Ovary (tissue), 3 donors: ENCODE measurements around the gene TADA2B.
"Not testable (repeated sequence)": the region's sequence is repeated elsewhere in the genome, so short reads cannot be mapped to it uniquely, and the experiment has no call there.

Experiments
- EP300 ChIP-seq: sonication (generic); formaldehyde crosslinking; IDR thresholded peaks from one replicate; pipeline ENCODE4 v1.6.1; 2017; ENCODE audit warnings: antibody characterized with exemption
- POLR2A ChIP-seq: fragments of 450-650 bp; IDR thresholded peaks from one replicate; pipeline ENCODE4 v1.6.1; 2017; ENCODE audit warnings: antibody characterized with exemption, mild to moderate bottlenecking, moderate library complexity
- TF ChIP-seq, protein P1 (sequence below), 3 donors: fragments of 450-650 bp in 2 of 3; fragments of 200-600 bp in 1 of 3; IDR thresholded peaks; one replicate each; pipeline versions ENCODE4 v1.5.1 to v1.8.0; 2016 to 2022; ENCODE audit warnings: antibody characterized with exemption in 3 of 3, mild to moderate bottlenecking in 1 of 3
- donor health status: DM: no; HTN: no; CAD: no.

DNA sequence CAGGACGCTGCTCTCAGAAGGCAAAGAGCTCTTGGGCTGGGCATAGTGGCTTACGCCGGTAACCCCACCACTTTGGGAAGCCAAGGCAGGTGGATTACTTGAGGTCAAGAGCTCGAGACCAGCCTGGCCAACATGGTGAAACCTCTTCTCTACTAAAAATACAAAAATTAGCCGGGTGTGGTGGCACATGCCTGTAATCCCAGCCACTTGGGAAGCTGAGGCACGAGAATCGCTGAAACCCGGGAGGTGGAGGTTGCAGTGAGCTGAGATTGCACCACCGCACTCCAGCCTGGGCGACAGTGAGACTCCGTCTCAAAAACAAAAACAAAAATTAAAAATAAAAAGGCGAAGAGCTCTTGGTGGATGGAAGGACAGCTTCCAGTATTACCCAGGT lies 59.3 kb downstream of the TADA2B start:
- TF ChIP-seq, protein P1, sequence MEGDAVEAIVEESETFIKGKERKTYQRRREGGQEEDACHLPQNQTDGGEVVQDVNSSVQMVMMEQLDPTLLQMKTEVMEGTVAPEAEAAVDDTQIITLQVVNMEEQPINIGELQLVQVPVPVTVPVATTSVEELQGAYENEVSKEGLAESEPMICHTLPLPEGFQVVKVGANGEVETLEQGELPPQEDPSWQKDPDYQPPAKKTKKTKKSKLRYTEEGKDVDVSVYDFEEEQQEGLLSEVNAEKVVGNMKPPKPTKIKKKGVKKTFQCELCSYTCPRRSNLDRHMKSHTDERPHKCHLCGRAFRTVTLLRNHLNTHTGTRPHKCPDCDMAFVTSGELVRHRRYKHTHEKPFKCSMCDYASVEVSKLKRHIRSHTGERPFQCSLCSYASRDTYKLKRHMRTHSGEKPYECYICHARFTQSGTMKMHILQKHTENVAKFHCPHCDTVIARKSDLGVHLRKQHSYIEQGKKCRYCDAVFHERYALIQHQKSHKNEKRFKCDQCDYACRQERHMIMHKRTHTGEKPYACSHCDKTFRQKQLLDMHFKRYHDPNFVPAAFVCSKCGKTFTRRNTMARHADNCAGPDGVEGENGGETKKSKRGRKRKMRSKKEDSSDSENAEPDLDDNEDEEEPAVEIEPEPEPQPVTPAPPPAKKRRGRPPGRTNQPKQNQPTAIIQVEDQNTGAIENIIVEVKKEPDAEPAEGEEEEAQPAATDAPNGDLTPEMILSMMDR (IDR thresholded peaks at IDR 0.05) = not testable (repeated sequence)
- TF ChIP-seq POLR2A, EP300: not testable (repeated sequence)
